ENCODE measurements around the gene HLF. TPM values are rescaled to one million over a fixed set of nuclear protein-coding genes. Genes with fewer than 3 reads are reported as not detected.

Gene HLF
- total and polyA plus RNA-seq, 2 experiments from 2014 or later, result 0.28 TPM; not detected in 1

- ATAC-seq, result no peak
- H2AFZ ChIP-seq, result no peak overlapping the region
- H3K9me2 ChIP-seq (ENCODE audit: insufficient read depth), result no peaks in the 10 kb centered on the region
- Mint-ChIP-seq H3K4me3 (no peak overlapping the region), H3K27ac (no peak overlapping the region), H3K36me3 (ENCODE audit: low read depth) (no peaks in the 10 kb centered on the region), H3K9me3 (no peaks in the 10 kb centered on the region), H3K4me1 (no peaks in the 10 kb centered on the region), H3K27me3 (ENCODE audit: insufficient read depth, low read depth, poor library complexity) (no peaks in the 10 kb centered on the region)
- no peak overlapping the region for H3K4me3 ChIP-seq
- no peaks in the 10 kb centered on the region for H3K27me3 ChIP-seq (ENCODE audit: insufficient read depth)
- no peaks in the 10 kb centered on the region for H3K36me3 ChIP-seq (ENCODE audit: insufficient read depth)
- TF ChIP-seq EZH2 (IDR thresholded peaks at IDR 0.05; ENCODE audit: low read depth, unreplicated experiment) (no peak), EZH2phosphoT487 (IDR thresholded peaks at IDR 0.05; ENCODE audit: unreplicated experiment) (no peak), POLR2AphosphoS5 (IDR thresholded peaks at IDR 0.05; ENCODE audit: low read depth) (no peak), ZNF331 (CRISPR knock-in tag; IDR thresholded peaks at IDR 0.05; ENCODE audit: low read depth) (no peak)
- H3K79me2 ChIP-seq (replicated peaks; ENCODE audit: insufficient read depth), result no peaks in the 10 kb centered on the region
- H3F3A ChIP-seq (replicated peaks; ENCODE audit: low read depth), result no peaks in the 10 kb centered on the region
- H3K4me1 ChIP-seq (ENCODE audit: insufficient read depth), result no peaks in the 10 kb centered on the region
- H3K4me2 ChIP-seq, result no peak overlapping the region
- no peaks in the 10 kb centered on the region for H4K20me1 ChIP-seq (replicated peaks; ENCODE audit: insufficient read depth)
- no peak for DNase-seq (ENCODE audit: low spot score)
- no peak overlapping the region for H3K27ac ChIP-seq (ENCODE audit: low read depth)
Observed at GRCh38 chr17:55320594-55321426, 56.0 kb downstream of the HLF start.

DNA sequence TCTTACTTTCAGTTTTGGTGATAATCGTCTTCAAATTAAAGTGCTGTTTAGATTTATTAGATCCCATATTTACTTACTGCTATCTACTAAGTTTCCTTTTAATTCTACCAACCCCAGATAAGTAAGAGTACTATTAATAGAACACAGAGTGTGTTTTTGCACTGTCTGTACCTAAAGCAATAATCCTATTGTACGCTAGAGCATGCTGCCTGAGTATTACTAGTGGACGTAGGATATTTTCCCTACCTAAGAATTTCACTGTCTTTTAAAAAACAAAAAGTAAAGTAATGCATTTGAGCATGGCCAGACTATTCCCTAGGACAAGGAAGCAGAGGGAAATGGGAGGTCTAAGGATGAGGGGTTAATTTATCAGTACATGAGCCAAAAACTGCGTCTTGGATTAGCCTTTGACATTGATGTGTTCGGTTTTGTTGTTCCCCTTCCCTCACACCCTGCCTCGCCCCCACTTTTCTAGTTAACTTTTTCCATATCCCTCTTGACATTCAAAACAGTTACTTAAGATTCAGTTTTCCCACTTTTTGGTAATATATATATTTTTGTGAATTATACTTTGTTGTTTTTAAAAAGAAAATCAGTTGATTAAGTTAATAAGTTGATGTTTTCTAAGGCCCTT, 56.8 kb downstream of the HLF start:
- Histone ChIP-seq H3K9me2 (ENCODE audit: insufficient read depth) (no peaks in the 10 kb centered on the region), H3K4me2 (no peak overlapping the region), H3K27me3 (ENCODE audit: insufficient read depth) (no peaks in the 10 kb centered on the region), H2AFZ (no peak overlapping the region), H3F3A (replicated peaks; ENCODE audit: low read depth) (no peaks in the 10 kb centered on the region), H3K4me3 (no peak overlapping the region), H4K20me1 (replicated peaks; ENCODE audit: insufficient read depth) (no peaks in the 10 kb centered on the region), H3K27ac (ENCODE audit: low read depth) (no peak overlapping the region), H3K79me2 (replicated peaks; ENCODE audit: insufficient read depth) (no peaks in the 10 kb centered on the region), H3K36me3 (ENCODE audit: insufficient read depth) (no peaks in the 10 kb centered on the region), H3K4me1 (ENCODE audit: insufficient read depth) (no peaks in the 10 kb centered on the region)
- Mint-ChIP-seq H3K36me3 (ENCODE audit: low read depth) (no peaks in the 10 kb centered on the region), H3K4me1 (no peaks in the 10 kb centered on the region), H3K4me3 (no peak overlapping the region), H3K27me3 (ENCODE audit: insufficient read depth, low read depth, poor library complexity) (no peaks in the 10 kb centered on the region), H3K9me3 (no peaks in the 10 kb centered on the region), H3K27ac (no peak overlapping the region)
- ATAC-seq (no peak), DNase-seq (ENCODE audit: low spot score) (no peak)
- no peak for TF ChIP-seq STAT1 (IDR thresholded peaks at IDR 0.05; ENCODE audit: unreplicated experiment)
- TF ChIP-seq ETS1 (IDR thresholded peaks at IDR 0.05), result no peak
- TF ChIP-seq ZNF114 (CRISPR knock-in tag; IDR thresholded peaks at IDR 0.05), result no peak
- no peak for TF ChIP-seq CREB1 (CRISPR knock-in tag; IDR thresholded peaks at IDR 0.05; ENCODE audit: low read depth)
- TF ChIP-seq, protein P1, sequence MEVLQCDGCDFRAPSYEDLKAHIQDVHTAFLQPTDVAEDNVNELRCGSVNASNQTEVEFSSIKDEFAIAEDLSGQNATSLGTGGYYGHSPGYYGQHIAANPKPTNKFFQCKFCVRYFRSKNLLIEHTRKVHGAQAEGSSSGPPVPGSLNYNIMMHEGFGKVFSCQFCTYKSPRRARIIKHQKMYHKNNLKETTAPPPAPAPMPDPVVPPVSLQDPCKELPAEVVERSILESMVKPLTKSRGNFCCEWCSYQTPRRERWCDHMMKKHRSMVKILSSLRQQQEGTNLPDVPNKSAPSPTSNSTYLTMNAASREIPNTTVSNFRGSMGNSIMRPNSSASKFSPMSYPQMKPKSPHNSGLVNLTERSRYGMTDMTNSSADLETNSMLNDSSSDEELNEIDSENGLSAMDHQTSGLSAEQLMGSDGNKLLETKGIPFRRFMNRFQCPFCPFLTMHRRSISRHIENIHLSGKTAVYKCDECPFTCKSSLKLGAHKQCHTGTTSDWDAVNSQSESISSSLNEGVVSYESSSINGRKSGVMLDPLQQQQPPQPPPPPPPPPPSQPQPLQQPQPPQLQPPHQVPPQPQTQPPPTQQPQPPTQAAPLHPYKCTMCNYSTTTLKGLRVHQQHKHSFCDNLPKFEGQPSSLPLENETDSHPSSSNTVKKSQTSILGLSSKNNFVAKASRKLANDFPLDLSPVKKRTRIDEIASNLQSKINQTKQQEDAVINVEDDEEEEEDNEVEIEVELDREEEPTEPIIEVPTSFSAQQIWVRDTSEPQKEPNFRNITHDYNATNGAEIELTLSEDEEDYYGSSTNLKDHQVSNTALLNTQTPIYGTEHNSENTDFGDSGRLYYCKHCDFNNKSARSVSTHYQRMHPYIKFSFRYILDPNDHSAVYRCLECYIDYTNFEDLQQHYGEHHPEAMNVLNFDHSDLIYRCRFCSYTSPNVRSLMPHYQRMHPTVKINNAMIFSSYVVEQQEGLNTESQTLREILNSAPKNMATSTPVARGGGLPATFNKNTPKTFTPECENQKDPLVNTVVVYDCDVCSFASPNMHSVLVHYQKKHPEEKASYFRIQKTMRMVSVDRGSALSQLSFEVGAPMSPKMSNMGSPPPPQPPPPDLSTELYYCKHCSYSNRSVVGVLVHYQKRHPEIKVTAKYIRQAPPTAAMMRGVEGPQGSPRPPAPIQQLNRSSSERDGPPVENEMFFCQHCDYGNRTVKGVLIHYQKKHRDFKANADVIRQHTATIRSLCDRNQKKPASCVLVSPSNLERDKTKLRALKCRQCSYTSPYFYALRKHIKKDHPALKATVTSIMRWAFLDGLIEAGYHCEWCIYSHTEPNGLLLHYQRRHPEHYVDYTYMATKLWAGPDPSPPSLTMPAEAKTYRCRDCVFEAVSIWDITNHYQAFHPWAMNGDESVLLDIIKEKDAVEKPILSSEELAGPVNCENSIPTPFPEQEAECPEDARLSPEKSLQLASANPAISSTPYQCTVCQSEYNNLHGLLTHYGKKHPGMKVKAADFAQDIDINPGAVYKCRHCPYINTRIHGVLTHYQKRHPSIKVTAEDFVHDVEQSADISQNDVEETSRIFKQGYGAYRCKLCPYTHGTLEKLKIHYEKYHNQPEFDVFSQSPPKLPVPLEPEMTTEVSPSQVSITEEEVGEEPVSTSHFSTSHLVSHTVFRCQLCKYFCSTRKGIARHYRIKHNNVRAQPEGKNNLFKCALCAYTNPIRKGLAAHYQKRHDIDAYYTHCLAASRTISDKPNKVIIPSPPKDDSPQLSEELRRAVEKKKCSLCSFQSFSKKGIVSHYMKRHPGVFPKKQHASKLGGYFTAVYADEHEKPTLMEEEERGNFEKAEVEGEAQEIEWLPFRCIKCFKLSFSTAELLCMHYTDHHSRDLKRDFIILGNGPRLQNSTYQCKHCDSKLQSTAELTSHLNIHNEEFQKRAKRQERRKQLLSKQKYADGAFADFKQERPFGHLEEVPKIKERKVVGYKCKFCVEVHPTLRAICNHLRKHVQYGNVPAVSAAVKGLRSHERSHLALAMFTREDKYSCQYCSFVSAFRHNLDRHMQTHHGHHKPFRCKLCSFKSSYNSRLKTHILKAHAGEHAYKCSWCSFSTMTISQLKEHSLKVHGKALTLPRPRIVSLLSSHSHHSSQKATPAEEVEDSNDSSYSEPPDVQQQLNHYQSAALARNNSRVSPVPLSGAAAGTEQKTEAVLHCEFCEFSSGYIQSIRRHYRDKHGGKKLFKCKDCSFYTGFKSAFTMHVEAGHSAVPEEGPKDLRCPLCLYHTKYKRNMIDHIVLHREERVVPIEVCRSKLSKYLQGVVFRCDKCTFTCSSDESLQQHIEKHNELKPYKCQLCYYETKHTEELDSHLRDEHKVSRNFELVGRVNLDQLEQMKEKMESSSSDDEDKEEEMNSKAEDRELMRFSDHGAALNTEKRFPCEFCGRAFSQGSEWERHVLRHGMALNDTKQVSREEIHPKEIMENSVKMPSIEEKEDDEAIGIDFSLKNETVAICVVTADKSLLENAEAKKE (CRISPR knock-in tag; IDR thresholded peaks at IDR 0.05), result no peak
- no peak for TF ChIP-seq JUNB (IDR thresholded peaks at IDR 0.05; ENCODE audit: unreplicated experiment)
- no peak for TF ChIP-seq POLR2AphosphoS5 (IDR thresholded peaks at IDR 0.05; ENCODE audit: low read depth)
- TF ChIP-seq ZNF331 (CRISPR knock-in tag; IDR thresholded peaks at IDR 0.05; ENCODE audit: low read depth), result no peak
- TF ChIP-seq EZH2phosphoT487 (IDR thresholded peaks at IDR 0.05; ENCODE audit: unreplicated experiment), result no peak
- no peak for TF ChIP-seq NANOG (IDR thresholded peaks at IDR 0.05; ENCODE audit: borderline replicate concordance)
- no peak for TF ChIP-seq EZH2 (IDR thresholded peaks at IDR 0.05; ENCODE audit: low read depth, unreplicated experiment)

Measured in GM23338 (cell line).